Measurements from ENCODE around the gene ARPC5.
"Not testable (repeated sequence)": the region's sequence is repeated elsewhere in the genome, so short reads cannot be mapped to it uniquely, and the experiment has no call there.

ARPC5 gene

GRCh38 chr1:183645531-183645930 is 9.9 kb upstream of the ARPC5 start:
- DNase-seq (ENCODE audit: low read depth): no peak

GRCh38 chr1:183642166-183642565 is 6.6 kb upstream of the ARPC5 start:
- DNase-seq (ENCODE audit: low read depth): no peak

- DNase-seq (ENCODE audit: low read depth): no peak
These were observed 4.6 kb upstream of the ARPC5 start for GRCh38 chr1:183640193-183640592.

- DNase-seq (ENCODE audit: low read depth): no peak
These were observed 3.2 kb upstream of the ARPC5 start for GRCh38 chr1:183638649-183639387.

GRCh38 chr1:183636783-183637182 is 1.2 kb upstream of the ARPC5 start:
- DNase-seq (ENCODE audit: low read depth): no peak

GRCh38 chr1:183636334-183636682 is 725 bp upstream of the ARPC5 start:
- DNase-seq (ENCODE audit: low read depth): no peak

- DNase-seq (ENCODE audit: low read depth): peak; percentile 47
These were observed 431 bp downstream of the ARPC5 start for GRCh38 chr1:183635099-183635605.

- peak; percentile 40 for DNase-seq (ENCODE audit: low read depth)
These were observed 1.0 kb downstream of the ARPC5 start for GRCh38 chr1:183634429-183635065.

- DNase-seq (ENCODE audit: low read depth): peak; percentile 93
These were observed 1.8 kb downstream of the ARPC5 start for GRCh38 chr1:183633676-183634343.

- DNase-seq (ENCODE audit: low read depth): peak; percentile 51
These were observed 2.6 kb downstream of the ARPC5 start for GRCh38 chr1:183632964-183633363.

- peak; percentile 48 for DNase-seq (ENCODE audit: low read depth)
These were observed 3.5 kb downstream of the ARPC5 start for GRCh38 chr1:183632114-183632513.

- peak; percentile 24 for DNase-seq (ENCODE audit: low read depth)
These were observed 4.8 kb downstream of the ARPC5 start for GRCh38 chr1:183630748-183631147.

- DNase-seq (ENCODE audit: low read depth): no peak
These were observed 7.0 kb downstream of the ARPC5 start for GRCh38 chr1:183628537-183628936.

- not testable (repeated sequence) for DNase-seq (ENCODE audit: low read depth)
These were observed 9.3 kb downstream of the ARPC5 start for GRCh38 chr1:183626236-183626635.

- DNase-seq (ENCODE audit: low read depth): peak; percentile 79
These were observed 12.4 kb downstream of the ARPC5 start for GRCh38 chr1:183622884-183623785.

GRCh38 chr1:183622013-183622412 is 13.6 kb downstream of the ARPC5 start:
- DNase-seq (ENCODE audit: low read depth): no peak

GRCh38 chr1:183620311-183620710 is 15.3 kb downstream of the ARPC5 start:
- no peak for DNase-seq (ENCODE audit: low read depth)

- no peak for DNase-seq (ENCODE audit: low read depth)
These were observed 15.8 kb downstream of the ARPC5 start for GRCh38 chr1:183619781-183620180.

GRCh38 chr1:183618202-183618601 is 17.4 kb downstream of the ARPC5 start:
- DNase-seq (ENCODE audit: low read depth): not testable (repeated sequence)

- not testable (repeated sequence) for DNase-seq (ENCODE audit: low read depth)
These were observed 22.6 kb downstream of the ARPC5 start for GRCh38 chr1:183612975-183613374.

- DNase-seq (ENCODE audit: low read depth): no peak
These were observed 23.2 kb downstream of the ARPC5 start for GRCh38 chr1:183612407-183612806.

- no peak for DNase-seq (ENCODE audit: low read depth)
These were observed 24.6 kb downstream of the ARPC5 start for GRCh38 chr1:183611021-183611420.
